IMR-90 (cell line): Measurements from ENCODE around the gene SLC12A4. TPM values are rescaled to one million over a fixed set of nuclear protein-coding genes. Genes with fewer than 3 reads are reported as not detected.

Experiments used
- ATAC-seq: fragments of 200-7000 bp; cut with Tn5 transposase; 2 replicates; pipeline ENCODE4 v1.9.1; 2020; ENCODE audit warnings: low read depth, mild to moderate bottlenecking, moderate library complexity
- BruUV-seq: library from RNA; stranded (reverse); fragments of 400-500 nt; replicated peaks from 2 replicates; lab custom pipeline; 2021; lab: Mats Ljungman, UMichigan
- CTCF ChIA-PET: fragments of 300-600 bp; formaldehyde crosslinking; extraction: SDS; loops from one replicate; lab custom pipeline; 2021; ENCODE audit warnings: antibody characterized with exemption; lab: Yijun Ruan, JAX
- POLR2A ChIA-PET: fragments of 300-600 bp; sonication (Branson Sonifier 250); formaldehyde crosslinking; loops from one replicate; lab custom pipeline; 2022; ENCODE audit warnings: antibody characterized with exemption; ENCODE audit not compliant: unreplicated experiment; lab: Charles Lee
- DNase-seq: peaks from one replicate; pipeline ENCODE4 v3.0.0; 2013
- H2AFZ ChIP-seq: replicated peaks from 2 replicates; pipeline ENCODE3; 2013; ENCODE audit warnings: low read length, mild to moderate bottlenecking; ENCODE audit not compliant: poor library complexity
- H2AK5ac ChIP-seq: 2 replicates; pipeline ENCODE4 v1.6.1; 2013; ENCODE audit warnings: low read depth, low read length, inconsistent platforms
- H2AK9ac ChIP-seq: replicated peaks from 2 replicates; pipeline ENCODE3; 2013; ENCODE audit warnings: mild to moderate bottlenecking, low read depth, low read length, moderate library complexity; ENCODE audit not compliant: poor library complexity
- H2BK120ac ChIP-seq: 2 replicates; pipeline ENCODE4 v1.6.1; 2013; ENCODE audit warnings: low read depth, low read length, inconsistent platforms
- H2BK15ac ChIP-seq: 3 replicates; pipeline ENCODE4 v1.6.1; 2013; ENCODE audit warnings: low read depth, low read length, inconsistent platforms
- H2BK20ac ChIP-seq: 2 replicates; pipeline ENCODE4 v1.6.1; 2013; ENCODE audit warnings: low read depth, mild to moderate bottlenecking, inconsistent platforms, low read length, moderate library complexity
- H2BK5ac ChIP-seq: 2 replicates; pipeline ENCODE4 v1.6.1; 2013; ENCODE audit warnings: mild to moderate bottlenecking, low read depth, low read length, inconsistent platforms; ENCODE audit not compliant: poor library complexity, severe bottlenecking
- H3K14ac ChIP-seq: replicated peaks from 2 replicates; pipeline ENCODE4 v1.6.1; 2013; ENCODE audit warnings: low read depth, low read length, inconsistent platforms
- H3K18ac ChIP-seq: 2 replicates; pipeline ENCODE4 v1.6.1; 2013; ENCODE audit warnings: low read depth, low read length, control low read depth
- H3K23ac ChIP-seq: 2 replicates; pipeline ENCODE4 v1.6.1; 2013; ENCODE audit warnings: low read depth, low read length, inconsistent platforms
- H3K27ac ChIP-seq: 2 replicates; pipeline ENCODE4 v1.5.1; 2013; ENCODE audit warnings: mild to moderate bottlenecking, control low read depth, low read length; ENCODE audit not compliant: insufficient read depth
- H3K27me3 ChIP-seq: 2 replicates; pipeline ENCODE4 v1.6.1; 2013; ENCODE audit warnings: low read length; ENCODE audit not compliant: control insufficient read depth, insufficient read depth
- H3K36me3 ChIP-seq: 2 replicates; pipeline ENCODE4 v1.6.1; 2013; ENCODE audit warnings: low read length, mixed read lengths; ENCODE audit not compliant: control insufficient read depth, insufficient read depth
- H3K4ac ChIP-seq: 2 replicates; pipeline ENCODE4 v1.6.1; 2013; ENCODE audit warnings: low read depth, low read length, inconsistent platforms
- H3K4me1 ChIP-seq: 2 replicates; pipeline ENCODE4 v1.6.1; 2013; ENCODE audit warnings: low read length, mixed read lengths; ENCODE audit not compliant: control insufficient read depth, insufficient read depth
- H3K4me2 ChIP-seq: 2 replicates; pipeline ENCODE4 v1.6.1; 2013; ENCODE audit warnings: low read depth, mild to moderate bottlenecking, control low read depth, low read length, moderate library complexity
- H3K4me3 ChIP-seq: 2 replicates; pipeline ENCODE4 v1.5.1; 2013; ENCODE audit warnings: low read depth, mild to moderate bottlenecking, control low read depth, low read length, moderate library complexity; ENCODE audit not compliant: insufficient read depth
- H3K56ac ChIP-seq: 2 replicates; pipeline ENCODE4 v1.6.1; 2013; ENCODE audit warnings: low read length, inconsistent platforms; ENCODE audit not compliant: insufficient read depth; ENCODE audit errors: extremely low read depth
- H3K79me1 ChIP-seq, 2 experiments: 2 replicates each; pipeline ENCODE4 v1.6.1; 2013; ENCODE audit warnings: low read length in 2 of 2, inconsistent platforms in 1 of 2, low read depth in 1 of 2
- H3K9ac ChIP-seq: 2 replicates; pipeline ENCODE4 v1.6.1; 2013; ENCODE audit warnings: low read depth, low read length, control low read depth
- H3K9me1 ChIP-seq: 2 replicates; pipeline ENCODE4 v1.6.1; 2013; ENCODE audit warnings: low read length, inconsistent platforms; ENCODE audit not compliant: insufficient read depth
- H3K9me3 ChIP-seq: 2 replicates; pipeline ENCODE4 v1.6.1; 2013; ENCODE audit warnings: low read length; ENCODE audit not compliant: control insufficient read depth, insufficient read depth
- H4K20me1 ChIP-seq: 2 replicates; pipeline ENCODE4 v1.6.1; 2013; ENCODE audit warnings: low read length, inconsistent platforms; ENCODE audit not compliant: insufficient read depth
- H4K5ac ChIP-seq: 2 replicates; pipeline ENCODE4 v1.6.1; 2013; ENCODE audit warnings: mild to moderate bottlenecking, low read depth, low read length, control low read depth
- H4K8ac ChIP-seq, 2 experiments: 2 replicates each; pipeline ENCODE4 v1.6.1; 2013; ENCODE audit warnings: low read depth in 2 of 2, low read length in 2 of 2, control low read depth in 1 of 2, inconsistent platforms in 1 of 2
- H4K91ac ChIP-seq: 2 replicates; pipeline ENCODE4 v1.6.1; 2013; ENCODE audit warnings: low read depth, low read length, inconsistent platforms; ENCODE audit not compliant: insufficient read depth
- FOS ChIP-seq: fragments of 150-350 bp; IDR thresholded peaks from 2 replicates; pipeline ENCODE4 v1.6.1; 2016; ENCODE audit warnings: low read depth, low read length
- MAFK ChIP-seq: IDR thresholded peaks from 2 replicates; pipeline ENCODE4 v1.6.1; 2012; ENCODE audit warnings: low read depth, low read length, improper control_type of control experiment
- MAZ ChIP-seq: IDR thresholded peaks from 2 replicates; pipeline ENCODE4 v1.6.1; 2012; ENCODE audit warnings: low read depth, mild to moderate bottlenecking, low read length, improper control_type of control experiment, moderate library complexity, borderline replicate concordance
- NFE2L2 ChIP-seq: fragments of 150-350 bp; IDR thresholded peaks from 2 replicates; pipeline ENCODE4 v1.6.1; 2016; ENCODE audit warnings: low read depth, mild to moderate bottlenecking, low read length
- RAD21 ChIP-seq: IDR thresholded peaks from 2 replicates; pipeline ENCODE4 v1.6.1; 2012; ENCODE audit warnings: low read length, improper control_type of control experiment
- RCOR1 ChIP-seq: IDR thresholded peaks from 2 replicates; pipeline ENCODE4 v1.6.1; 2012; ENCODE audit warnings: mild to moderate bottlenecking, low read length, improper control_type of control experiment; ENCODE audit not compliant: insufficient replicate concordance
- SMC3 ChIP-seq: fragments of 150-350 bp; IDR thresholded peaks from 2 replicates; pipeline ENCODE4 v1.6.1; 2016; ENCODE audit warnings: low read depth, mild to moderate bottlenecking, antibody characterized with exemption, low read length, moderate library complexity
- WGBS, 2 experiments: methylation state at CpG; one replicate each; pipeline versions ENCODE4 v1.1.5 to v1.1.7; 2013; ENCODE audit warnings: missing lambda C conversion rate in 2 of 2; ENCODE audit not compliant: insufficient read length in 1 of 2; ENCODE audit errors: extremely low coverage in 2 of 2; 5-methylcytosine and 5-hydroxymethylcytosine counted together
- dilution Hi-C: fragments of 300-500 bp; cut with HindIII; formaldehyde crosslinking; loops from one replicate; pipeline ENCODE4 v1.14.3; 2018; ENCODE audit warnings: low sequenced_read_pairs; ENCODE audit not compliant: unreplicated experiment
- in situ Hi-C: fragments of 300-500 bp; cut with MboI; formaldehyde crosslinking; loops from 3 replicates; pipeline ENCODE4 v1.14.3; 2019; ENCODE audit warnings: low sequenced_read_pairs, inconsistent platforms, mixed read lengths
- intact Hi-C: fragments of 100-400 bp; cut with micrococcal nuclease; formaldehyde crosslinking; loops from 2 replicates; pipeline ENCODE4 v1.10.0; 2022
- polyA plus RNA-seq, 3 experiments: library from polyadenylated mRNA; depleted of rRNA; stranded (reverse); fragments of >200 nt; gene quantifications; 2 replicates each; pipeline ENCODE4 v1.2.3, GENCODE V29; 2012; ENCODE audit warnings: low replicate concordance in 1 of 3
- total RNA-seq: library from RNA; depleted of rRNA; stranded (reverse); fragments of >200 nt; gene quantifications from 2 replicates; pipeline ENCODE4 v1.2.3, GENCODE V29; 2012

The SLC12A4 gene
- total and polyA plus RNA-seq, 2 of the 4 experiments (the other 2 are of a cell fraction) = 36.6 to 132 TPM

GRCh38 chr16:67942510-67943255, 25.8 kb downstream of the SLC12A4 start:
- DNase-seq (no peak), ATAC-seq (no peak; the same call in 1 of the 2 replicates)
- Histone ChIP-seq H2BK20ac (no peak overlapping the region), H2AK5ac (no peak overlapping the region), H2AFZ (no peak overlapping the region), H4K5ac (no peak overlapping the region), H3K27me3 (no peaks in the 10 kb centered on the region), H2AK9ac (no peak overlapping the region), H3K9me1 (no peaks in the 10 kb centered on the region; the same call in 1 of the 2 replicates), H2BK5ac (no peak overlapping the region), H2BK15ac (no peak overlapping the region), H3K79me1 (peaks cover 14 to 76% of the 10 kb centered on the region in 2 experiments), H3K4me1 (no peaks in the 10 kb centered on the region), H3K56ac (no peak overlapping the region), H3K14ac (no peak overlapping the region), H4K8ac (no peak overlapping the region), H3K4me3 (no peak overlapping the region), H2BK120ac (no peak overlapping the region), H3K27ac (no peak overlapping the region), H3K18ac (no peak overlapping the region), H4K91ac (no peak overlapping the region), H3K9ac (no peak overlapping the region), H3K4ac (no peak overlapping the region), H4K20me1 (peaks cover 55% of the 10 kb centered on the region), H3K9me3 (no peaks in the 10 kb centered on the region), H3K23ac (no peak overlapping the region), H3K36me3 (peaks cover 79% of the 10 kb centered on the region), H3K4me2 (no peak overlapping the region)
- POLR2A ChIA-PET = no interaction called here
- no TSS peak for BruUV-seq
- intact Hi-C loops (no loop called here), dilution Hi-C loops (no loop called here), in situ Hi-C loops (loop anchor here (25.0 kb wide), 1 partner anchor 405 kb away; the partner anchor contains the start of gene RIPOR1)
- TF ChIP-seq FOS = no peak
- TF ChIP-seq SMC3 = no peak
- TF ChIP-seq MAFK = no peak
- TF ChIP-seq RAD21 = no peak
- no peak for TF ChIP-seq RCOR1
- TF ChIP-seq MAZ = no peak
- no peak for TF ChIP-seq NFE2L2
- WGBS, 2 experiments = 97% methylated on average over 11 of the region's 27 CpGs; no CpG with 5 or more reads in 1 of the 2 experiments
- CTCF ChIA-PET = interaction anchor here (0.5 to 0.8 kb wide), 3 partner anchors 52 to 112 kb away, joined by 3 read pairs; no protein-coding TSS in a partner anchor
